LNCAP (cell line): Measurements from ENCODE around the gene KCNMA1.

Experiments used
- CTCF ChIP-seq: fragments of 450-650 bp; IDR thresholded peaks from 2 replicates; pipeline ENCODE4 v1.5.1; 2017; ENCODE audit warnings: mild to moderate bottlenecking

Gene KCNMA1

GRCh38 chr10:77081481-77081891 is 556.1 kb downstream of the KCNMA1 start:
- no peak for TF ChIP-seq CTCF

- TF ChIP-seq CTCF, result no peak
Observed at GRCh38 chr10:77080361-77081027, 557.1 kb downstream of the KCNMA1 start.

GRCh38 chr10:77079592-77080300 is 557.9 kb downstream of the KCNMA1 start:
- TF ChIP-seq CTCF, result no peak

GRCh38 chr10:77077316-77077945 is 560.2 kb downstream of the KCNMA1 start:
- TF ChIP-seq CTCF, result no peak

- no peak for TF ChIP-seq CTCF
Observed at GRCh38 chr10:77075926-77076325, 561.7 kb downstream of the KCNMA1 start.

- no peak for TF ChIP-seq CTCF
Observed at GRCh38 chr10:77074104-77074624, 563.4 kb downstream of the KCNMA1 start.

GRCh38 chr10:77073663-77073960 is 564.0 kb downstream of the KCNMA1 start:
- no peak for TF ChIP-seq CTCF
